PC-3 (cell line): ENCODE data around the gene SRGAP1. TPM values are rescaled to one million over a fixed set of nuclear protein-coding genes. Genes with fewer than 3 reads are reported as not detected.

ENCODE experiments used
- ATAC-seq: fragments of 200-7000 bp; cut with Tn5 transposase; 2 replicates; pipeline ENCODE4 v1.9.1; 2020; ENCODE audit warnings: mild to moderate bottlenecking, moderate library complexity
- BruUV-seq: library from RNA; stranded (reverse); fragments of 400-500 nt; replicated peaks from 2 replicates; lab custom pipeline; 2021; lab: Mats Ljungman, UMichigan
- CTCF ChIA-PET: fragments of 300-600 bp; sonication (Branson Sonifier 250); formaldehyde crosslinking; loops from one replicate; lab custom pipeline; 2022; ENCODE audit warnings: antibody characterized with exemption; lab: Charles Lee
- POLR2A ChIA-PET: fragments of 300-600 bp; sonication (Branson Sonifier 250); formaldehyde crosslinking; loops from one replicate; lab custom pipeline; 2022; ENCODE audit warnings: antibody characterized with exemption; ENCODE audit not compliant: unreplicated experiment; lab: Charles Lee
- DNase-seq: peaks from one replicate; pipeline ENCODE4 v3.0.0-alpha.2; 2015
- H2AFZ ChIP-seq: fragments of 300-600 bp; sonication (generic); 2 replicates; pipeline ENCODE4 v1.6.0; 2016; ENCODE audit warnings: antibody characterized with exemption, low read length
- H3F3A ChIP-seq: fragments of 300-600 bp; sonication (generic); one replicate; pipeline ENCODE4 v1.6.0; 2017; ENCODE audit warnings: antibody characterized with exemption, low read length, control low read depth, mild to moderate bottlenecking; ENCODE audit not compliant: unreplicated experiment
- H3K27ac ChIP-seq: fragments of 300-600 bp; sonication (generic); 2 replicates; pipeline ENCODE4 v1.5.1; 2016; ENCODE audit warnings: mild to moderate bottlenecking, low read length
- H3K27me3 ChIP-seq: fragments of 300-600 bp; sonication (generic); 2 replicates; pipeline ENCODE4 v1.6.1; 2016; ENCODE audit warnings: low read length, mixed read lengths
- H3K36me3 ChIP-seq: fragments of 300-600 bp; sonication (generic); 2 replicates; pipeline ENCODE4 v1.6.1; 2016; ENCODE audit warnings: low read depth, mixed run types, low read length, mixed read lengths
- H3K4me1 ChIP-seq: fragments of 300-600 bp; sonication (generic); 2 replicates; pipeline ENCODE4 v1.5.1; 2016; ENCODE audit warnings: low read length; ENCODE audit not compliant: insufficient read depth
- H3K4me2 ChIP-seq: fragments of 300-600 bp; sonication (generic); 2 replicates; pipeline ENCODE4 v1.6.0; 2016; ENCODE audit warnings: low read length
- H3K4me3 ChIP-seq: fragments of 300-600 bp; sonication (generic); 2 replicates; pipeline ENCODE4 v1.5.1; 2016; ENCODE audit warnings: mild to moderate bottlenecking, low read length, mixed read lengths
- H3K79me2 ChIP-seq: fragments of 300-600 bp; sonication (generic); 2 replicates; pipeline ENCODE4 v1.6.1; 2017; ENCODE audit warnings: low read length, mixed read lengths
- H3K9ac ChIP-seq: fragments of 300-600 bp; sonication (generic); 2 replicates; pipeline ENCODE4 v1.6.0; 2016; ENCODE audit warnings: mild to moderate bottlenecking, low read length
- H3K9me2 ChIP-seq: fragments of 300-600 bp; sonication (generic); replicated peaks from 2 replicates; pipeline ENCODE4 v1.6.1; 2016; ENCODE audit warnings: mixed run types, low read length, mixed read lengths
- H3K9me3 ChIP-seq: fragments of 300-600 bp; sonication (generic); 2 replicates; pipeline ENCODE4 v1.6.1; 2016; ENCODE audit warnings: low read length, mixed read lengths
- H4K20me1 ChIP-seq: fragments of 300-600 bp; sonication (generic); 2 replicates; pipeline ENCODE4 v1.6.1; 2016; ENCODE audit warnings: low read length, mixed read lengths
- EZH2 ChIP-seq: fragments of 300-600 bp; sonication (generic); IDR thresholded peaks from one replicate; pipeline ENCODE4 v1.6.1; 2017; ENCODE audit warnings: antibody characterized with exemption, mild to moderate bottlenecking, low read length; ENCODE audit not compliant: unreplicated experiment
- EZH2phosphoT487 ChIP-seq: fragments of 300-600 bp; sonication (generic); IDR thresholded peaks from 2 replicates; pipeline ENCODE4 v1.6.1; 2018; ENCODE audit warnings: mild to moderate bottlenecking, antibody characterized with exemption, low read length, borderline replicate concordance
- intact Hi-C: fragments of 100-400 bp; cut with micrococcal nuclease; formaldehyde crosslinking; loops from 2 replicates; pipeline ENCODE4 v1.9.0; 2023
- total RNA-seq: library from RNA; depleted of rRNA; stranded (reverse); fragments of >200 nt; gene quantifications from 2 replicates; pipeline ENCODE4 v1.2.3, GENCODE V29; 2014
- TF ChIP-seq, protein P1 (sequence below): fragments of 300-600 bp; sonication (generic); conservative IDR thresholded peaks from 2 replicates; pipeline ENCODE4 v1.5.1; 2017; ENCODE audit warnings: antibody characterized with exemption, low read depth, mild to moderate bottlenecking, low read length

The SRGAP1 gene
- total RNA-seq, 1 experiment from 2014 or later, result 11.0 TPM

DNA sequence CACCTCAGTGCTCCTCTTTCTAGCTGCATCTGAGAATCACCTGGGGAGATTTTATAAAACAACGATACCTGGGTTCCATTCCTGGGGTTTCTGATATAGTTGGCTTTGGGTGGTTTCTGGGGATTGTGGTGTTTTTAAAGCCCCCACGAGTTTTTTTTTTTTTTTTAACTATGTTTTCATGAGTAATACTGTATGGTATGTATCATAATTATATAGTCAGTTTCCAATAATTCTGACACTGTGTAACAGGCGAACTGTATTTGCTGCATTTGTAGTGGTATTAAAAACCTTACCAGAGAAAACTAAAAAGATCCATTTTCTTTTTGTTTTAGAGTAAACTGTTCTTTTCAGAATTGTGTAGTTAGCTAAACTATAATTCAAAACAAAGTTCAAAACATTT is 84.9 kb downstream of the SRGAP1 start:
- Histone ChIP-seq H3K27ac (no peak overlapping the region), H3K9me2 (no peaks in the 10 kb centered on the region), H3K9ac (no peak overlapping the region), H3K4me3 (no peak overlapping the region), H3K4me1 (peaks cover 23% of the 10 kb centered on the region), H3F3A (no peaks in the 10 kb centered on the region), H3K9me3 (no peaks in the 10 kb centered on the region), H3K36me3 (0 out of 2 replicates have a peak, but pooled peaks cover 3% of the 10 kb centered on the region), H4K20me1 (no peaks in the 10 kb centered on the region), H3K79me2 (peaks cover 97% of the 10 kb centered on the region), H3K27me3 (no peaks in the 10 kb centered on the region), H3K4me2 (no peak overlapping the region), H2AFZ (no peak overlapping the region)
- ChIA-PET CTCF (no interaction called here), POLR2A (no interaction called here)
- no TSS peak for BruUV-seq
- no peak for TF ChIP-seq EZH2
- TF ChIP-seq, protein P1, sequence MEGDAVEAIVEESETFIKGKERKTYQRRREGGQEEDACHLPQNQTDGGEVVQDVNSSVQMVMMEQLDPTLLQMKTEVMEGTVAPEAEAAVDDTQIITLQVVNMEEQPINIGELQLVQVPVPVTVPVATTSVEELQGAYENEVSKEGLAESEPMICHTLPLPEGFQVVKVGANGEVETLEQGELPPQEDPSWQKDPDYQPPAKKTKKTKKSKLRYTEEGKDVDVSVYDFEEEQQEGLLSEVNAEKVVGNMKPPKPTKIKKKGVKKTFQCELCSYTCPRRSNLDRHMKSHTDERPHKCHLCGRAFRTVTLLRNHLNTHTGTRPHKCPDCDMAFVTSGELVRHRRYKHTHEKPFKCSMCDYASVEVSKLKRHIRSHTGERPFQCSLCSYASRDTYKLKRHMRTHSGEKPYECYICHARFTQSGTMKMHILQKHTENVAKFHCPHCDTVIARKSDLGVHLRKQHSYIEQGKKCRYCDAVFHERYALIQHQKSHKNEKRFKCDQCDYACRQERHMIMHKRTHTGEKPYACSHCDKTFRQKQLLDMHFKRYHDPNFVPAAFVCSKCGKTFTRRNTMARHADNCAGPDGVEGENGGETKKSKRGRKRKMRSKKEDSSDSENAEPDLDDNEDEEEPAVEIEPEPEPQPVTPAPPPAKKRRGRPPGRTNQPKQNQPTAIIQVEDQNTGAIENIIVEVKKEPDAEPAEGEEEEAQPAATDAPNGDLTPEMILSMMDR, result no peak
- TF ChIP-seq EZH2phosphoT487, result no peak
- ATAC-seq (no peak), DNase-seq (no peak)
- intact Hi-C loops, result no loop called here

DNA sequence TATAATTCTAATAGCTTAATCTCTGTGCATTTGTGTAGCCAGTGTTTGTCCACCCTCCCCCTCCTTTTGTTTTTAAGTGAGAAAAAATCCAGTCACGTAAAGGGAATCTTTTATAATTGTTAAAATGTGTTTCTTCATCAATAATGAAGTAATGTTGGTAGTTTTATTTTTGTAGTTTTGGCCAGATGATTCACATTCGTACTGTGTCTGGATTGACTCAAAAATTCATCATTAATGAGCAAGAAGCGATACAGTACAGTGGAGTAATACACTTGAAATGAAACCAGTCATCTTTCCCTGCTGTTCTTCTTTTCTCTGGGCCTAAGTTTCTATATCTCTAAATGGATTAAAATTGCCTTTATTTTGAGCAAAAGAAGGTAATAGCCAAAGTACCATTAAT is 86.5 kb downstream of the SRGAP1 start:
- Histone ChIP-seq H3F3A (no peaks in the 10 kb centered on the region), H3K27ac (no peak overlapping the region), H3K4me2 (no peak overlapping the region), H3K4me1 (peaks cover 23% of the 10 kb centered on the region), H2AFZ (no peak overlapping the region), H3K4me3 (no peak overlapping the region), H3K9me2 (no peaks in the 10 kb centered on the region), H3K27me3 (no peaks in the 10 kb centered on the region), H4K20me1 (no peaks in the 10 kb centered on the region), H3K79me2 (peaks cover 94% of the 10 kb centered on the region), H3K9ac (no peak overlapping the region), H3K9me3 (no peaks in the 10 kb centered on the region), H3K36me3 (0 out of 2 replicates have a peak, but pooled peaks cover 3% of the 10 kb centered on the region)
- TF ChIP-seq, protein P1, result no peak
- no peak for TF ChIP-seq EZH2phosphoT487
- TF ChIP-seq EZH2, result no peak
- intact Hi-C loops, result no loop called here
- no peak for DNase-seq
- ChIA-PET POLR2A (no interaction called here), CTCF (no interaction called here)
- ATAC-seq, result no peak
- BruUV-seq, result no TSS peak

DNA sequence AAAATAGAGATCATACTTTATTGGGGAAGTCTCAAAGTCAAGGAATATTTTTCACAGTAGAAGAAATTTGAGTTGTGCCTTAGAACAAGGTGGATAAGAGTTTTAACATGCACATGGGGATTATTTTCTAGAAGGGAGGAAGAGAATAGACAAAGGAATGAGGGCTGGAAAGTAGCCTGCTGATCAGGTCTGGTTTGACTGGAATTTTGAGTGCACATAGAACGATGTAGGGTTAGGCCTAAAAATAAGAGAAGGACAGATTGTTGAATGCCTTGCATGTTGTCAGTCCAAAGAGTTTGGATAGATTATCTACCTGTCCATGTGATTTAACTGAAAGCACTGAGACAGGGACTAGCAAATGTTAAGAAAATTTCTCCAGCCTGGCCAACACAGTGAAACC is 87.2 kb downstream of the SRGAP1 start:
- H3K36me3 ChIP-seq, result 0 out of 2 replicates have a peak, but pooled peaks cover 3% of the 10 kb centered on the region
- H3K27ac ChIP-seq, result no peak overlapping the region
- no peak overlapping the region for H3K4me2 ChIP-seq
- DNase-seq (no peak), ATAC-seq (no peak)
- H3K4me1 ChIP-seq, result peaks cover 23% of the 10 kb centered on the region
- BruUV-seq, result no TSS peak
- H2AFZ ChIP-seq, result no peak overlapping the region
- POLR2A ChIA-PET, result no interaction called here
- intact Hi-C loops, result no loop called here
- peaks cover 94% of the 10 kb centered on the region for H3K79me2 ChIP-seq
- H3K9me2 ChIP-seq, result no peaks in the 10 kb centered on the region
- no peak overlapping the region for H3K9ac ChIP-seq
- TF ChIP-seq, protein P1, result no peak
- TF ChIP-seq EZH2phosphoT487 (no peak), EZH2 (no peak)
- no peaks in the 10 kb centered on the region for H3K27me3 ChIP-seq
- H3F3A ChIP-seq, result no peaks in the 10 kb centered on the region
- CTCF ChIA-PET, result no interaction called here
- no peak overlapping the region for H3K4me3 ChIP-seq
- no peaks in the 10 kb centered on the region for H4K20me1 ChIP-seq
- no peaks in the 10 kb centered on the region for H3K9me3 ChIP-seq
